GM12878 (cell line): Measurements from ENCODE around the gene ACTR1B. TPM values are rescaled to one million over a fixed set of nuclear protein-coding genes. Genes with fewer than 3 reads are reported as not detected.
A peak's percentile ranks its signal among the peaks of the same experiment; 100 is the strongest.

Source experiments
- ATAC-seq: fragments of 200-7000 bp; cut with Tn5 transposase; 3 replicates; pipeline ENCODE4 v1.9.1; 2020; ENCODE audit warnings: mild to moderate bottlenecking, moderate library complexity
- BruUV-seq: library from RNA; stranded (reverse); fragments of 400-500 nt; replicated peaks from 2 replicates; lab custom pipeline; 2021; lab: Mats Ljungman, UMichigan
- CTCF ChIA-PET: fragments of 300-600 bp; sonication (Branson Sonifier 250); formaldehyde crosslinking; extraction: SDS; loops from one replicate; lab custom pipeline; 2021; ENCODE audit warnings: inconsistent platforms; lab: Yijun Ruan, JAX
- POLR2A ChIA-PET: fragments of 350-600 bp; formaldehyde crosslinking; extraction: SDS; loops from one replicate; lab custom pipeline; 2021; ENCODE audit warnings: inconsistent platforms; lab: Charles Lee
- RAD21 ChIA-PET: fragments of 300-600 bp; sonication (Branson Sonifier 250); formaldehyde crosslinking; loops from one replicate; lab custom pipeline; 2023; ENCODE audit warnings: antibody characterized with exemption; ENCODE audit not compliant: unreplicated experiment; lab: Charles Lee
- SMC1A ChIA-PET: fragments of 300-600 bp; sonication (Branson Sonifier 250); formaldehyde crosslinking; loops from one replicate; lab custom pipeline; 2023; ENCODE audit not compliant: unreplicated experiment, uncharacterized antibody; lab: Charles Lee
- DNase-seq: peaks from one replicate; pipeline ENCODE4 v3.0.0-alpha.2; 2011; ENCODE audit warnings: low read depth, low spot score
- FAIRE-seq: peaks from 3 replicates; lab custom pipeline; 2011; peaks lifted over from hg19 to GRCh38; lab: Jason Lieb, UNC
- H2AFZ ChIP-seq: 2 replicates; pipeline ENCODE4 v1.6.0; 2011; ENCODE audit warnings: low read depth, low read length, control low read depth; ENCODE audit not compliant: control insufficient read depth
- H3K27ac ChIP-seq: 2 replicates; pipeline ENCODE4 v1.5.1; 2011; ENCODE audit warnings: control low read depth; ENCODE audit not compliant: control insufficient read depth, insufficient read depth
- H3K27me3 ChIP-seq, 2 experiments: replicated peaks in 1 of 2; 2 replicates each; pipeline versions ENCODE4 v1.6.0 to v1.6.1; 2011; ENCODE audit warnings: low read length in 1 of 2; ENCODE audit not compliant: control insufficient read depth in 2 of 2, insufficient read depth in 2 of 2
- H3K36me3 ChIP-seq, 2 experiments: 2 replicates each; pipeline ENCODE4 v1.5.1; 2011; ENCODE audit warnings: low read length in 1 of 2; ENCODE audit not compliant: control insufficient read depth in 2 of 2, insufficient read depth in 2 of 2
- H3K4me1 ChIP-seq: 2 replicates; pipeline ENCODE4 v1.6.1; 2011; ENCODE audit warnings: mild to moderate bottlenecking, low read length, moderate library complexity, mixed read lengths; ENCODE audit not compliant: control insufficient read depth, insufficient read depth
- H3K4me2 ChIP-seq: 2 replicates; pipeline ENCODE4 v1.6.0; 2011; ENCODE audit warnings: control low read depth; ENCODE audit not compliant: control insufficient read depth, insufficient read depth
- H3K4me3 ChIP-seq: fragments of 200-600 bp; sonication (generic); 2 replicates; pipeline ENCODE4 v1.5.1; 2016
- H3K79me2 ChIP-seq: 2 replicates; pipeline ENCODE4 v1.6.0; 2011; ENCODE audit warnings: low read length; ENCODE audit not compliant: control insufficient read depth, insufficient read depth
- H3K9ac ChIP-seq: 2 replicates; pipeline ENCODE4 v1.8.0; 2011; ENCODE audit warnings: low read length, control low read depth, mixed read lengths; ENCODE audit not compliant: control insufficient read depth, insufficient read depth
- H3K9me3 ChIP-seq: replicated peaks from 3 replicates; pipeline ENCODE4 v1.5.1; 2011; ENCODE audit warnings: mild to moderate bottlenecking, low read length; ENCODE audit not compliant: control insufficient read depth, insufficient read depth
- H4K20me1 ChIP-seq: 2 replicates; pipeline ENCODE4 v1.6.0; 2011; ENCODE audit not compliant: control insufficient read depth, insufficient read depth
- ATF2 ChIP-seq: IDR thresholded peaks from 2 replicates; pipeline ENCODE4 v1.6.1; 2012; ENCODE audit warnings: low read length, inconsistent platforms
- BCL3 ChIP-seq: IDR thresholded peaks from 2 replicates; pipeline ENCODE4 v1.6.1; 2011; ENCODE audit warnings: borderline replicate concordance, low read depth, mild to moderate bottlenecking, moderate library complexity, low read length; ENCODE audit not compliant: insufficient read depth, poor library complexity, severe bottlenecking
- BHLHE40 ChIP-seq, 2 experiments: fragments of 450-650 bp in 1 of 2; IDR thresholded peaks; 2 replicates each; pipeline ENCODE4 v1.6.1; 2011 to 2017; ENCODE audit warnings: low read depth in 2 of 2, borderline replicate concordance in 1 of 2, improper control_type of control experiment in 1 of 2, low read length in 1 of 2, mild to moderate bottlenecking in 1 of 2
- BRCA1 ChIP-seq: IDR thresholded peaks from 2 replicates; pipeline ENCODE4 v1.6.1; 2011; ENCODE audit warnings: low read depth, low read length, improper control_type of control experiment
- E4F1 ChIP-seq: fragments of 450-650 bp; IDR thresholded peaks from 2 replicates; pipeline ENCODE4 v1.6.1; 2018; ENCODE audit warnings: borderline replicate concordance, mild to moderate bottlenecking; ENCODE audit not compliant: partially characterized antibody
- ELK1 ChIP-seq: IDR thresholded peaks from 2 replicates; pipeline ENCODE4 v1.6.1; 2012; ENCODE audit warnings: low read depth, low read length, improper control_type of control experiment
- FOS ChIP-seq: IDR thresholded peaks from 3 replicates; pipeline ENCODE4 v1.6.1; 2011; ENCODE audit warnings: borderline replicate concordance; ENCODE audit not compliant: insufficient read length; ENCODE audit errors: extremely low read depth
- POU2F2 ChIP-seq: IDR thresholded peaks from 3 replicates; pipeline ENCODE4 v1.6.1; 2011; ENCODE audit warnings: low read depth, mild to moderate bottlenecking, low read length, borderline replicate concordance
- SPI1 ChIP-seq: IDR thresholded peaks from 2 replicates; pipeline ENCODE4 v1.6.1; 2011; ENCODE audit warnings: low read depth, mild to moderate bottlenecking, low read length, moderate library complexity, borderline replicate concordance; ENCODE audit not compliant: insufficient read depth
- USF2 ChIP-seq: IDR thresholded peaks from 2 replicates; pipeline ENCODE4 v1.6.1; 2011; ENCODE audit warnings: low read depth, low read length, improper control_type of control experiment, borderline replicate concordance
- YY1 ChIP-seq: IDR thresholded peaks from 2 replicates; pipeline ENCODE4 v1.6.1; 2011; ENCODE audit warnings: low read depth, mild to moderate bottlenecking, low read length
- WGBS: methylation state at CpG from one replicate; pipeline ENCODE4 v1.1.6; 2016; ENCODE audit warnings: low lambda C conversion rate; ENCODE audit not compliant: insufficient replicate concordance, insufficient coverage; ENCODE audit errors: missing lambda C conversion rate; 5-methylcytosine and 5-hydroxymethylcytosine counted together
- in situ Hi-C: fragments of 300-500 bp; cut with MboI; formaldehyde crosslinking; loops from 9 replicates; pipeline ENCODE4 v1.14.3; 2018; ENCODE audit warnings: mixed read lengths
- intact Hi-C: fragments of 100-400 bp; cut with micrococcal nuclease; formaldehyde crosslinking; loops from one replicate; pipeline ENCODE4 v1.14.2; 2022; ENCODE audit not compliant: unreplicated experiment
- polyA plus RNA-seq, 11 experiments: library from polyadenylated mRNA; depleted of rRNA in 4 of 11; unstranded in 6 of 11; stranded (reverse) in 5 of 11; fragments of >200 nt; fragmentation: Nextera tagmentation in 4 of 11; fragmentation: Illumina TruSeq in 1 of 11; extraction: Ambion mirVana in 4 of 11; extraction: Trizol in 1 of 11; gene quantifications; 1 replicate in 1 of 11; 2 replicates in 10 of 11; pipeline versions ENCODE4 v1.2.1 to v1.2.3, GENCODE V29; 2011 to 2016; ENCODE audit warnings: inconsistent platforms in 2 of 11, missing spikeins in 2 of 11, low read depth in 1 of 11
- total RNA-seq, 4 experiments: library from RNA; depleted of rRNA in 3 of 4; stranded (reverse); fragments of >200 nt in 3 of 4; fragmentation: Illumina TruSeq in 1 of 4; extraction: Trizol in 1 of 4; gene quantifications; 2 replicates each; pipeline versions ENCODE4 v1.2.1 to v1.2.3, GENCODE V29; 2013 to 2021

The ACTR1B gene
- total and polyA plus RNA-seq, 10 of the 15 experiments (the other 5 are each of a cell fraction or from before 2014, with no cell fraction given): 1.3 to 62.8 (median 44.8) TPM

- Histone ChIP-seq H3K9me3 (no peaks in the 10 kb centered on the region), H4K20me1 (peaks cover 2% of the 10 kb centered on the region; the same call in 1 of the 2 replicates), H3K9ac (peak overlapping the region; percentile 96), H3K27ac (peak overlapping the region; percentile 96), H3K4me2 (peak overlapping the region; percentile 90), H3K4me3 (peak overlapping the region; percentile 98), H3K36me3 (peaks cover 3 to 4% of the 10 kb centered on the region in 2 experiments; a peak in 2 of 4 replicates), H3K4me1 (no peaks in the 10 kb centered on the region; the same call in 1 of the 2 replicates), H3K79me2 (peaks cover 32% of the 10 kb centered on the region), H3K27me3 (no peaks in the 10 kb centered on the region), H2AFZ (peak overlapping the region; percentile 70)
- no peak for DNase-seq
- no TSS peak for BruUV-seq
- ChIA-PET SMC1A (interaction anchor here (0.9 to 5.6 kb wide), 11 partner anchors 9 to 1599 kb away, joined by 3 to 81 read pairs (median 7); partner anchors contain the start of gene COX5B), POLR2A (interaction anchor here (0.8 to 7.5 kb wide), 11 partner anchors 11 to 1601 kb away, joined by 3 to 132 read pairs (median 4); partner anchors contain the start of gene COX5B), RAD21 (interaction anchor here (1.1 to 5.9 kb wide), 8 partner anchors 11 to 72 kb away, joined by 3 to 76 read pairs (median 12); partner anchors contain the start of genes ANKRD36B and COX5B), CTCF (interaction anchor here (1.3 to 6.0 kb wide), 8 partner anchors 12 to 72 kb away, joined by 3 to 114 read pairs (median 8); partner anchors contain the start of gene COX5B)
- peak; percentile 58 for ATAC-seq
- in situ Hi-C loops: loop anchor here (10.0 kb wide), 1 partner anchor 1598 kb away; no protein-coding TSS in a partner anchor
- intact Hi-C loops: loop anchor here (2.0 kb wide), 2 partner anchors 16 to 72 kb away; partner anchors contain the start of gene COX5B
- no peak for FAIRE-seq
- WGBS: 12% methylated on average over 12 of the region's 12 CpGs
- no peak for TF ChIP-seq USF2
- no peak for TF ChIP-seq BCL3
- TF ChIP-seq BHLHE40 (IDR thresholded peaks at IDR 0.05; ENCODE audit: borderline replicate concordance in 1 of 2, low read depth in 2 of 2, low read length in 1 of 2): no peak
- no peak for TF ChIP-seq BRCA1
- peak; percentile 43; the same call in 1 of the 2 replicates for TF ChIP-seq SPI1
- 0 out of 3 replicates have a peak, but pooled peaks have one; percentile 34 for TF ChIP-seq POU2F2
- TF ChIP-seq ELK1: no peak
- TF ChIP-seq YY1: no peak
- TF ChIP-seq ATF2: no peak
- no peak for TF ChIP-seq E4F1
- no peak for TF ChIP-seq FOS
These were observed 1.4 kb downstream of the ACTR1B start for GRCh38 chr2:97662386-97662894.
